ENCODE data around the gene AANAT.
"Not testable (repeated sequence)": the region's sequence is repeated elsewhere in the genome, so short reads cannot be mapped to it uniquely, and the experiment has no call there.

The AANAT gene

DNA sequence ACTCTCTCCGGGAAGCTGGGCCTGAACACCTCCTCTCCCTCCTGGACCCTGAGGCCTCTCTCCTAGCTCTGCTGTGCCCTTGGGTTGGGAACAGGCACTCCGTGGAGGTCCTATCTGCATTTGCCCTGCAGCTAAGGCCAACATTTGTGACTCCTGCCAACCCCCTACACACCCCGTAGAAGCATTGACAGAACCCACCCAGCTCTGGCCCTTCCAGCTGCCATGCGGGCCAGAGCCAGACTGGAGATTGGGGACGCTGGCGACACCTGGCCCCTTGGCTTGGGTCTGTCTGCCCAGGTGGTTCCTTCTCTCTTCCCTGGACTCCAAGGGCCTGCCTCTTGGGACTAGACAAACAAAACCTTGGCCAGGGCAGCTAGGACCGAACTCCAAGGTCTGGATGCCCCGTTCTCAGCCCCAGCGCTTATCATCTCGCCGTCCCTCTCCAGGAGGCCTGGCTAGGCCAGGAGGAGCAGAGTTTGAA lies 34.5 kb downstream of the AANAT start:
- Histone ChIP-seq H3K4me3 (ENCODE audit: severe bottlenecking) (no peak overlapping the region), H3K4me1 (ENCODE audit: insufficient read depth, poor library complexity, severe bottlenecking) (peaks cover 29% of the 10 kb centered on the region), H3K27me3 (ENCODE audit: insufficient read depth, poor library complexity, severe bottlenecking) (no peaks in the 10 kb centered on the region), H3K27ac (ENCODE audit: poor library complexity, severe bottlenecking) (peak overlapping the region; percentile 66), H3K36me3 (ENCODE audit: low read depth) (no peaks in the 10 kb centered on the region), H3K9me3 (ENCODE audit: severe bottlenecking) (no peaks in the 10 kb centered on the region)
- TF ChIP-seq, protein P1, sequence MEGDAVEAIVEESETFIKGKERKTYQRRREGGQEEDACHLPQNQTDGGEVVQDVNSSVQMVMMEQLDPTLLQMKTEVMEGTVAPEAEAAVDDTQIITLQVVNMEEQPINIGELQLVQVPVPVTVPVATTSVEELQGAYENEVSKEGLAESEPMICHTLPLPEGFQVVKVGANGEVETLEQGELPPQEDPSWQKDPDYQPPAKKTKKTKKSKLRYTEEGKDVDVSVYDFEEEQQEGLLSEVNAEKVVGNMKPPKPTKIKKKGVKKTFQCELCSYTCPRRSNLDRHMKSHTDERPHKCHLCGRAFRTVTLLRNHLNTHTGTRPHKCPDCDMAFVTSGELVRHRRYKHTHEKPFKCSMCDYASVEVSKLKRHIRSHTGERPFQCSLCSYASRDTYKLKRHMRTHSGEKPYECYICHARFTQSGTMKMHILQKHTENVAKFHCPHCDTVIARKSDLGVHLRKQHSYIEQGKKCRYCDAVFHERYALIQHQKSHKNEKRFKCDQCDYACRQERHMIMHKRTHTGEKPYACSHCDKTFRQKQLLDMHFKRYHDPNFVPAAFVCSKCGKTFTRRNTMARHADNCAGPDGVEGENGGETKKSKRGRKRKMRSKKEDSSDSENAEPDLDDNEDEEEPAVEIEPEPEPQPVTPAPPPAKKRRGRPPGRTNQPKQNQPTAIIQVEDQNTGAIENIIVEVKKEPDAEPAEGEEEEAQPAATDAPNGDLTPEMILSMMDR (IDR thresholded peaks at IDR 0.05; ENCODE audit: poor library complexity, severe bottlenecking): no peak
- ATAC-seq (ENCODE audit: low read depth): no peak
- no peak for DNase-seq (ENCODE audit: low spot score)

GRCh38 chr17:76502341-76503211 lies 35.2 kb downstream of the AANAT start:
- peaks cover 29% of the 10 kb centered on the region for H3K4me1 ChIP-seq (ENCODE audit: insufficient read depth, poor library complexity, severe bottlenecking)
- H3K9me3 ChIP-seq (ENCODE audit: severe bottlenecking): no peaks in the 10 kb centered on the region
- ATAC-seq (ENCODE audit: low read depth) (no peak), DNase-seq (ENCODE audit: low spot score) (no peak)
- TF ChIP-seq, protein P1 (IDR thresholded peaks at IDR 0.05; ENCODE audit: poor library complexity, severe bottlenecking): no peak
- no peak overlapping the region for H3K27ac ChIP-seq (ENCODE audit: poor library complexity, severe bottlenecking)
- no peaks in the 10 kb centered on the region for H3K36me3 ChIP-seq (ENCODE audit: low read depth)
- no peak overlapping the region for H3K4me3 ChIP-seq (ENCODE audit: severe bottlenecking)
- no peaks in the 10 kb centered on the region for H3K27me3 ChIP-seq (ENCODE audit: insufficient read depth, poor library complexity, severe bottlenecking)

- Histone ChIP-seq H3K36me3 (ENCODE audit: low read depth) (no peaks in the 10 kb centered on the region), H3K27me3 (ENCODE audit: insufficient read depth, poor library complexity, severe bottlenecking) (no peaks in the 10 kb centered on the region), H3K9me3 (ENCODE audit: severe bottlenecking) (no peaks in the 10 kb centered on the region), H3K4me3 (ENCODE audit: severe bottlenecking) (no peak overlapping the region), H3K27ac (ENCODE audit: poor library complexity, severe bottlenecking) (no peak overlapping the region), H3K4me1 (ENCODE audit: insufficient read depth, poor library complexity, severe bottlenecking) (peaks cover 14% of the 10 kb centered on the region)
- TF ChIP-seq, protein P1 (IDR thresholded peaks at IDR 0.05; ENCODE audit: poor library complexity, severe bottlenecking): no peak
- DNase-seq (ENCODE audit: low spot score) (no peak), ATAC-seq (ENCODE audit: low read depth) (no peak)
Measured at GRCh38 chr17:76504117-76504516, 36.7 kb downstream of the AANAT start.

- Histone ChIP-seq H3K27me3 (ENCODE audit: insufficient read depth, poor library complexity, severe bottlenecking) (no peaks in the 10 kb centered on the region), H3K9me3 (ENCODE audit: severe bottlenecking) (no peaks in the 10 kb centered on the region), H3K36me3 (ENCODE audit: low read depth) (no peaks in the 10 kb centered on the region), H3K27ac (ENCODE audit: poor library complexity, severe bottlenecking) (no peak overlapping the region), H3K4me1 (ENCODE audit: insufficient read depth, poor library complexity, severe bottlenecking) (peaks cover 2% of the 10 kb centered on the region), H3K4me3 (ENCODE audit: severe bottlenecking) (no peak overlapping the region)
- TF ChIP-seq, protein P1 (IDR thresholded peaks at IDR 0.05; ENCODE audit: poor library complexity, severe bottlenecking): peak; percentile 91
- ATAC-seq (ENCODE audit: low read depth) (peak; percentile 81), DNase-seq (ENCODE audit: low spot score) (no peak)
Measured at GRCh38 chr17:76506408-76507345, 39.3 kb downstream of the AANAT start.

GRCh38 chr17:76508472-76509063 lies 41.2 kb downstream of the AANAT start:
- not testable (repeated sequence) for DNase-seq (ENCODE audit: low spot score); ATAC-seq (ENCODE audit: low read depth); H3K27me3 ChIP-seq (ENCODE audit: insufficient read depth, poor library complexity, severe bottlenecking); H3K4me1 ChIP-seq (ENCODE audit: insufficient read depth, poor library complexity, severe bottlenecking); H3K36me3 ChIP-seq (ENCODE audit: low read depth); H3K27ac ChIP-seq (ENCODE audit: poor library complexity, severe bottlenecking); H3K9me3 ChIP-seq (ENCODE audit: severe bottlenecking); H3K4me3 ChIP-seq (ENCODE audit: severe bottlenecking)

All from RWPE2 (cell line).